SK-N-MC (cell line): ENCODE measurements around the gene PACRG.

ENCODE experiments used
- EZH2 ChIP-seq: fragments of 200-600 bp; sonication (generic); IDR thresholded peaks from one replicate; pipeline ENCODE4 v1.6.1; 2017; ENCODE audit warnings: antibody characterized with exemption
- POLR2AphosphoS5 ChIP-seq: IDR thresholded peaks from 2 replicates; pipeline ENCODE4 v1.6.1; 2012; ENCODE audit warnings: mild to moderate bottlenecking, low read depth, low read length, borderline replicate concordance

DNA sequence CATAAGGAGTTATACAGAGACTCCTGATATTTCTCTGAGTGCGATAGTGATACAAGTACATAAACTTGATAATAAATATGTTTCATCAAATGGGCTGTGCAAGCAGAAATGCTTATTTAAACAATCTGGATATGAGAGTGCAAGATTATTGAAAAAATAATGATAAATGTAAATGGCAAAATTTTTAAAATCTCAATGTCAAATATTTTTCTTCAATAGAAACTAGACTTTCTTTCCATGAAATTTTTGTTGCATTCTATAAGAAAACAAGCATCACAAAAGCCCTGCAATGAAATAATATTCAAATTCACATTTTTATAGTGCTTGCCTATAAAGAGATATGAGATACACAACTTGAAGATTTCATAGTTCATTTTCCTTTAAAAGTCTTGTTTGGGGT is 2.7 kb downstream of the PACRG start:
- TF ChIP-seq POLR2AphosphoS5 (no peak), EZH2 (no peak)
